Measurements from ENCODE around the gene MYO5A.

DNA sequence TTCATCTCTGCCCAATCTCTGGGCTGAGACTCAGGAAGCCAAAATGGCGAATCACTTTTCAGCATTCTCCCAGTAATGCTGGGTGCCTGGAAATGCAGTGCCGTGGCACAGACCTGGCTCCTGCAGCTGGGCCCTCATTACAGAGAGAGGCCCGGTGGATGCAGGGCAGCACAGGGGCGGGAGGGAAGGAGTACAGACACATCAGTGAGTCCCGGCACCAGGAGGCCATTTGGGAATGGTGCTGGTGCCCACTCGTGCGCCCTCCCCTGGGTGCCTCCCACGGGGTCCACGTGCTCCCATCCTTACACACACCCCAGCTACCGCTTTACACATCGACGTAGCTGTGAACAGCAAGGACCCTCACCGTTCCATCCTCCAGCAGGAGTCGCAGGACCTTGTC lies 246.3 kb downstream of the MYO5A start:
- TF ChIP-seq, protein P1, sequence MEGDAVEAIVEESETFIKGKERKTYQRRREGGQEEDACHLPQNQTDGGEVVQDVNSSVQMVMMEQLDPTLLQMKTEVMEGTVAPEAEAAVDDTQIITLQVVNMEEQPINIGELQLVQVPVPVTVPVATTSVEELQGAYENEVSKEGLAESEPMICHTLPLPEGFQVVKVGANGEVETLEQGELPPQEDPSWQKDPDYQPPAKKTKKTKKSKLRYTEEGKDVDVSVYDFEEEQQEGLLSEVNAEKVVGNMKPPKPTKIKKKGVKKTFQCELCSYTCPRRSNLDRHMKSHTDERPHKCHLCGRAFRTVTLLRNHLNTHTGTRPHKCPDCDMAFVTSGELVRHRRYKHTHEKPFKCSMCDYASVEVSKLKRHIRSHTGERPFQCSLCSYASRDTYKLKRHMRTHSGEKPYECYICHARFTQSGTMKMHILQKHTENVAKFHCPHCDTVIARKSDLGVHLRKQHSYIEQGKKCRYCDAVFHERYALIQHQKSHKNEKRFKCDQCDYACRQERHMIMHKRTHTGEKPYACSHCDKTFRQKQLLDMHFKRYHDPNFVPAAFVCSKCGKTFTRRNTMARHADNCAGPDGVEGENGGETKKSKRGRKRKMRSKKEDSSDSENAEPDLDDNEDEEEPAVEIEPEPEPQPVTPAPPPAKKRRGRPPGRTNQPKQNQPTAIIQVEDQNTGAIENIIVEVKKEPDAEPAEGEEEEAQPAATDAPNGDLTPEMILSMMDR (IDR thresholded peaks at IDR 0.05) = no peak
- no peak for TF ChIP-seq EP300 (IDR thresholded peaks at IDR 0.05)
